GM10266 (cell line): ENCODE measurements around the gene CHST3.

ENCODE experiments used
- DNase-seq: peaks from one replicate; pipeline ENCODE4 v3.0.0; 2012; ENCODE audit errors: extremely low spot score
- CTCF ChIP-seq: IDR thresholded peaks from 2 replicates; pipeline ENCODE4 v1.5.1; 2012; ENCODE audit warnings: mild to moderate bottlenecking, low read depth; ENCODE audit not compliant: control insufficient read depth, insufficient read depth; ENCODE audit errors: missing control alignments

The CHST3 gene

GRCh38 chr10:72011468-72011867, 47.3 kb downstream of the CHST3 start:
- TF ChIP-seq CTCF, result no peak
- DNase-seq, result no peak

GRCh38 chr10:72011976-72012512, 47.8 kb downstream of the CHST3 start:
- no peak for DNase-seq
- TF ChIP-seq CTCF, result no peak

GRCh38 chr10:72012796-72013195, 48.6 kb downstream of the CHST3 start:
- TF ChIP-seq CTCF, result no peak

GRCh38 chr10:72013202-72013945, 49.2 kb downstream of the CHST3 start:
- no peak for TF ChIP-seq CTCF
- no peak for DNase-seq

More at GRCh38 chr10:72012796-72013195, 48.6 kb downstream of the CHST3 start:
- no peak for DNase-seq

GRCh38 chr10:72014197-72014596, 50.0 kb downstream of the CHST3 start:
- TF ChIP-seq CTCF, result no peak
- no peak for DNase-seq

GRCh38 chr10:72014785-72015480, 50.7 kb downstream of the CHST3 start:
- TF ChIP-seq CTCF, result no peak
- no peak for DNase-seq

GRCh38 chr10:72015841-72016240, 51.6 kb downstream of the CHST3 start:
- no peak for TF ChIP-seq CTCF
- DNase-seq, result no peak
